DND-41 (cell line): Measurements from ENCODE around the gene BCR.

Experiments used
- EZH2 ChIP-seq: IDR thresholded peaks from 3 replicates; pipeline ENCODE4 v1.6.1; 2012; ENCODE audit warnings: borderline replicate concordance, low read depth, mild to moderate bottlenecking, moderate library complexity, low read length, inconsistent platforms; ENCODE audit not compliant: severe bottlenecking
- TF ChIP-seq, protein P1 (sequence below): IDR thresholded peaks from 2 replicates; pipeline ENCODE4 v1.5.1; 2012; ENCODE audit warnings: borderline replicate concordance, low read length, moderate library complexity, mild to moderate bottlenecking; ENCODE audit not compliant: poor library complexity, severe bottlenecking; ENCODE audit errors: extremely low read depth

DNA sequence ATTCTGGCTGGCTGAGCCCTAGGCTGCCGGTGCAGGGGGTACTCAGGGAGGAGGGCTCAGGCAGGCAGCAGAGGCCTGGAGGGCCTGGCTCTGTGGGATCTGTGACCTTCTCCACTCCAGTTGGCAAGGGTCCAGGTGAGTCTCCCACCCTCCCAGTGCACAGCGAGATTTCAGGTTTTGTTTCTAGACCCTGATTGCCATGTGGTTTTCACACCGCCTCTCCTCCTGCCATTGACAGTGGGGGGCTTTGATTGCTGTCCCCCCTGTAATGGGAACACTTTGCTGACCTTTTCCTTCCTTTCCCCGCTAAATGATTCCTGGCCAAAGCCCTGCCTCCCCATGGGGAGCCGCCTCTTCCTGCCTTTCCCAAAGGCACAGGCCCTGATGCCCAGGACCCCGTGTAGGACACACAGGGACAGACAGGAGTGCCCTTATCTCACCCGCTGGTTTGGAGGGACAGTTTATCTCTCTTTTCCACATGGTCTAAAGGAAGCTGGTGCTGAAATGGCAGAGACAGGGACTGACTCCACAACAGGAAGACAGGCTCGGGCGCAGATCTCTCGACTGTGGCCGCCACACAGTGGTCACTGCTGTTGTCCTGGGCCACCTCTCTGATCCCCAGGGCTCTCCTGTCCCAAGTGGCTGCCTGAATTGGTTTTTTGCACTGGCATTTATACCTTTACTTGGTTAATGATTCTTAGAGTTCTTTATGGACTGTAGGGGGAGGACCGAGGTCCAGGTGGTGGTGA lies 43.4 kb downstream of the BCR start:
- TF ChIP-seq, protein P1, sequence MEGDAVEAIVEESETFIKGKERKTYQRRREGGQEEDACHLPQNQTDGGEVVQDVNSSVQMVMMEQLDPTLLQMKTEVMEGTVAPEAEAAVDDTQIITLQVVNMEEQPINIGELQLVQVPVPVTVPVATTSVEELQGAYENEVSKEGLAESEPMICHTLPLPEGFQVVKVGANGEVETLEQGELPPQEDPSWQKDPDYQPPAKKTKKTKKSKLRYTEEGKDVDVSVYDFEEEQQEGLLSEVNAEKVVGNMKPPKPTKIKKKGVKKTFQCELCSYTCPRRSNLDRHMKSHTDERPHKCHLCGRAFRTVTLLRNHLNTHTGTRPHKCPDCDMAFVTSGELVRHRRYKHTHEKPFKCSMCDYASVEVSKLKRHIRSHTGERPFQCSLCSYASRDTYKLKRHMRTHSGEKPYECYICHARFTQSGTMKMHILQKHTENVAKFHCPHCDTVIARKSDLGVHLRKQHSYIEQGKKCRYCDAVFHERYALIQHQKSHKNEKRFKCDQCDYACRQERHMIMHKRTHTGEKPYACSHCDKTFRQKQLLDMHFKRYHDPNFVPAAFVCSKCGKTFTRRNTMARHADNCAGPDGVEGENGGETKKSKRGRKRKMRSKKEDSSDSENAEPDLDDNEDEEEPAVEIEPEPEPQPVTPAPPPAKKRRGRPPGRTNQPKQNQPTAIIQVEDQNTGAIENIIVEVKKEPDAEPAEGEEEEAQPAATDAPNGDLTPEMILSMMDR, result no peak
- no peak for TF ChIP-seq EZH2
